NCI-H2196 (cell line): ENCODE measurements around the gene HDAC7.
"Not testable (repeated sequence)": the region's sequence is repeated elsewhere in the genome, so short reads cannot be mapped to it uniquely, and the experiment has no call there.

Experiments
- DNase-seq: peaks from one replicate; lab custom pipeline; 2025; ENCODE audit not compliant: unreplicated experiment; lab: John Stamatoyannopoulos, UW

The HDAC7 gene

DNA sequence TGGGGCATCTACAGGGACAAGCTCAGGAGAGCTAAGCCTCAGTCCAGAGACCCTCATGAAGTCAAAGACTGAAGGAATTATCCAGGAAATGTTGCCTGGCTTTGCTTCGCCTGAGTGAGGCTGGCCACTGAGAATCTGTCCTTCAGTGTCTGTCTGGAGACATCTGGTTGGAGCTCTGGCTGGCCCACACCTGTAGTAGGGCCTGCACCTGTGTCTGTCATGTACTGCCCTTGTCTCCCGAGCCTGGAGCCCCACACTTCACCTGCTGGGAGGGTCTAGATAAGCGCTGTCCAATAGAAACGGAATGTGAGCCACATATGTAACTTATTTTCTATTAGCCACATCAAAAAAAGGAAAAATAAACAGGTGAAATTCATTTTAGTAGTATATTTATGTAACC lies 9.9 kb upstream of the HDAC7 start:
- no peak for DNase-seq

DNA sequence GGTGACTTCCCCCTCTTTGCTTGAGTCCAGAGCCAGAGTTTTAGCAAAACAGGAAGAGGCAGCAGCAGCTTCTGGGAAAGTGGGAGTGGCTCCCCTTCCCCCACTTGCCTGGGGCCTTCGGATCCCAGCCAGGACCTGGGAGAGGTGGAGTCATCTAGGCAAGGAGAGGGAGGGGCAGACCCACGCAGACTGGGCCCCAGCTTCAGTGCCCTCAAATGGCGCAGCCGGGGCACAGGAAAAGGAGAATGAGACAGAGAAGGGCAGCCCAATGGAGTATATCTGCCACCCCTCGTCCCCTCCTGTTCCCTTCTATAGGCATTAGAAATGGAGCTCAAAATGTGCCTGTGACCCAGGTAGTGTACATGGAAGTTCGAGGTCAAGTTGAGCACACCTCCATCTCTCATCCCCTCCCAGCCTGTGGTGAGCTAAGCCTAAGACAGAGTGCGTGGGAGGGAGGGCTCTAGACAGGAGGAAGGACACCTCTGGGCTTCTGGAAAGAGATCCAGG lies 9.3 kb upstream of the HDAC7 start:
- no peak for DNase-seq

DNA sequence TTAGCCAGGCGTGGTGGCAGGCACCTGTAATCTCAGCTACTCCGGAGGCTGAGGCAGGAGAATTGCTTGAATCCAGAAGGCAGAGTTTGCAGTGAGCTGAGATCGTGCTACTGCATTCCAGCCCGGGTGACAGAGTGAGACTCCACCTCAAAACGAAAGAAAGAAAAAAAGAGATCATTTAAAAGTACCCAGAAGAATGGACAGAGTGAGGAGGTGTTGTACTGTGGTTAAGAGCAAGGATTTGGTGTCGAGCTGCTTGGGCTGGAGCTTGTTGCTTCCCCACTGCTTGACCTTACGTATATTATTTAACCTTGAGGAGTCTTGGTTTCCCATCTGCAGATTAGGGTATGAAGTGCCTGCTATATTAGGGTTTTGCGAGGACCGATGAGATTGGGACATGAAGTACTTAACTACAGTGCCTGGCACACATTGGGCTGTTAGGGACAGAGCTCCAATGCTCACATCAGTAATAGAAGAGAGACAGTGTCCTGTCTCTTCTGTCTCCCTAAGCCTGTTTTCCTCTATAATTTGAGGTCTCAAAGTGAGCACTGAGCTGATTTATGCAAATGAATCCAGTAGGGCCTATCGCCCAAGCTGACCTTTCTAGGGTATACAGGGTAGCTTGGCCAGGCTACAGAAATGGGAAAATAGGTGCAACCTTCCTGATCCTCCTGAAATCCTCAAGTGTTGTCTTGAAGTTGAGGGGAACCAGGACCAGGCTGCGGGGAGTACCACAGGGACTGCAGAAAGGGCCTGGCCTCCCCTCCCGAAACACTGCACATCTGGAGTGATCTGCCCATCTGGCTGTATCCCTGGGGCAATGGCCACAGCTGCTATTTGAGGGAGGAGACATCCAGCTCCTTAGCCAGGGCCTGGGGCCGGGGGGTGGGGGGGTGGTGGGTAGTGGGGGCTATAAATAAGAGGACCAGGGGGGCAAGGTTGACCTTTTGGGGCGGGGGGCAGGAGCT lies 8.6 kb upstream of the HDAC7 start:
- no peak for DNase-seq

DNA sequence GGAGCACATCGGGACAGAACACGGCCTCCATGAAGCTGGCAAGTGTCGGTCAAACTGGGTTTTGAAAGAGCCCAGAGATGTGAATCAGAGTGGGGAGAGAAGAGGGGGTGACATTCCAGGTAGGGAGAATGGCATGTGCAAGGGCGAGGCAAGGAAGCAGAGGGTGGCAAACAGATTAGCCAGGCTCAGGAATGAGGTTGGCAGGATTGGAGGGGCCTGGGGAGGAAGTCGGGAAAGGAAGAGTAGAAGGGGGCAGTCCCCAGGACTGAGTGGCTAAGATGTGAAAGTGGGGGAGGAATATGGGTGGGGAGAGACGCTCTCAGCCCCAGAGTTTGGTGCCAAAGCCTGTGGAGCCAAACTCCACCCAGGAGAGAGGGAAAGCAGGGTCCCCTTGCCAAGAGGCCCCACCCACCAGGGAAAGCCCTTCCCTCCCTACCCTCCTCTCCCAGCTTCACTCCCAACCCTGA lies 5.5 kb upstream of the HDAC7 start:
- no peak for DNase-seq

DNA sequence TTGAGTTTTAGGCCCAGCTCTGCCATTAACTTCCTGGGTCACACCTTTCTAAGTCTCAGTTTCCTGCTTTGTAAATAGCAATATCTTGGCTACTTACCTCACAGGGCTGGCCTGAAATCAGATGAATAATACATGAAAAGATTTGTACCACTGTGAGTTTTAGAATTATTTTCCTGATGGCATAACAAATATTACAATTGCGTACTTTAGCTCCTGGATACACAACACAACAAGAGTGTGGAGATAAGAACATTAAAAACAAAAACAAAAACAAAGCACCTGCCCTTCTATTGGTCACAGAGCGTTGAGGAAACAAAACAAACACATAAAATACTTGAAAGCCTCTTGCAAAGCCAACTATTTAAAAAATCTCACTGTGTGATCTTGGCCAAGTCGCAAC lies 4.9 kb upstream of the HDAC7 start:
- no peak for DNase-seq

DNA sequence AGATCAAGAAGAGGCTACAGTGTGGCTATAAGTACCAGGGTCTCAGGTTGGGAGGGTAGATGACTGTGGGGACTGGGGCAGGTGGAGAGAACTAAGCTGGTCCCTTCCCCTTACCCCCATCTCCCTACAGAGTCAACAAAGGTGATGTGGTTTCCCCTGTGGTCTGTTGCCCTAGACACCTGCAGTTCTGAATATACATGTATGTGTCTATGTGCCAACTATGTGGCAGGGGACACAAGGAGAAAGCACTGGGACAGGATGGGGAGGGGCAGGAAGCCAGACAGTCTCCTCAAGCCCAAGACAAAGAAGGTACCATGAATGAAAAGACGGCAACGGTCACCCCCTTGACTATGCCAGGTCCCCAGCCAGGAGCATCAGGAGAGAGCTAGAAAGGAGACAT lies 4.5 kb upstream of the HDAC7 start:
- DNase-seq, result no peak

DNA sequence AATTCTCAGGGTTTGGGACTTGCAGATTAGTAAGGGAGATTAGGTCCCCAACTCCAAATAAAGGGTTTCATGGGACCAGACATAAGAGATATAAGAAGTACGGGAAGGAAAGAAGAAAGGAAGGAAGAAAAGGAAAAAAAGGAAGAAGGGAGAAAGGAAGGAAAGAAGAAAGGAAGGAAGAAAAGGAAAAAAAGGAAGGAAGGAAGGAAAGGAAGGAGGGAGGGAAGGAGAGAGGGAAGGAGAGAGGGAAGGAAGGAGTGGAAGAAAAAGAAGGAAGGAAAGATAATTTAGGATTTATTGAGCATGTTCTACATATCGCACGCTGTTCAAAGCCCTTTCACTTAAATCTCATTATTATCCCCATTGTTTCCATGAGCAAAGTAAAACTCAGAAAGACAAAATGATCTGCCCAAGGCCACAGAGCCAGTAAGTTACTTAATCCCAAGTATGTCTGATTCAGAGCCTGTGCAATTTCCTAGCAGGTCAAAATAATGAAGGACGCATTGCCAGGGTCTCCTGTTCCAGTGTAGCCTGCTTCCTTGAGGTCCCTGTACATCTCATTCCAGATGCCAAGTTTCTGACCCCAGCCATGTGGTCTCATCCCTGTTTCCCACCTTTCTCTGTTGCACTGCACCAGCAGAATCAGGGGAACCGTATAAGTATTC lies 3.9 kb upstream of the HDAC7 start:
- no peak for DNase-seq

DNA sequence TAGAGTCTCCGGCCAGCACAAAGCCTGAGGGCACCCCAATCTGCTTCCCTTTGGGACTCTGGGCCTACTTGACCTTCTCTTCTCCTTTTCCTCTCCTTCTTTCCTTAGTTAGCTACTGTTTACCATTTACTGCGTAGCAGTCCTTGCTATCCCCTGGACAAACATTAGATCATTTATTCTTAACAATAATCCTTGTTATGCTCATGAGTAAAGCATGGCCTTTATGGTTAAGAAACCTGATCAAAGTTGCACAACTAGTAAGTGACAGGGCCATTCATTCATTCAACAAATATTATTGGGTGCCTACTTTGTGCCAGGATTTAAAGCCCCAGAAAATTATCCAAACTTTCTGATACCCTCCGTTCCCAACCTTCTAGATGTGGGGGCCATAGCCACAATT lies 3.2 kb upstream of the HDAC7 start:
- DNase-seq, result no peak

DNA sequence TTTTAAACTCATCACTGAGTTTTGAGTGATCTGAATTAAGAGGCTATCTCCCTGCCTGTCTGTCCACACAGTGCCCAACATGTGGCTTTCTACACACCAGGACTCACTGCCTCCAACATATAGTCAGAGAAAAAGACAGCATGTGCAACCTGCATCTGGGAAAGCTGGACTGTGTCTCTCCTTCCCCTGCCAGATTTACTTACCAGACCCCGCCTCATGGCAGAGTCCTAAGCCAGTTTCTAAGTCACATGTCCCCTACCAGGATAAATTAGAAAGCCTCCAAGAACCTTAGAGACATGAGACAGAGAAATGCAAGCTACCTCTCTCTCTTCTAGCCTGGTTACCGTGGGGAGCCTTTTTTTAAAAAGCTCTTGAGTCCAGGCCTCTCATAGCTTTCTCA lies 2.7 kb upstream of the HDAC7 start:
- no peak for DNase-seq

DNA sequence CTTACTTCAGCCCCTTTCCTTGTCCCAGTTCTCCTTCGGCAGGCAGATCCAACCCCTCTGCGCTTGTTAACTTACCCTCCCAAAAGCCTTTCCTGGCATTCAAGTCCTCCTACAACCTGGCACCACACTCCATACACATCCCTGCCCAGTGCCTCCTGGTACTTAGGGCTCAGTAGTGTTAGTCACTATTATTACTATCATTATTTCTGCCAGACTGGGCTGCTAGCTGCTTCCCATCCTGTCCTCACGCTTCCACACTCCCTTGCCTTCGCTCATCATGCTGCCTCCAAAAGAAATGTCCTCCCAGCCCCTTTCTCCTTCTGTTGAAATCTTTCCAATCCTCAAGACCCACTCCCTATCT lies 1.6 kb upstream of the HDAC7 start:
- no peak for DNase-seq

DNA sequence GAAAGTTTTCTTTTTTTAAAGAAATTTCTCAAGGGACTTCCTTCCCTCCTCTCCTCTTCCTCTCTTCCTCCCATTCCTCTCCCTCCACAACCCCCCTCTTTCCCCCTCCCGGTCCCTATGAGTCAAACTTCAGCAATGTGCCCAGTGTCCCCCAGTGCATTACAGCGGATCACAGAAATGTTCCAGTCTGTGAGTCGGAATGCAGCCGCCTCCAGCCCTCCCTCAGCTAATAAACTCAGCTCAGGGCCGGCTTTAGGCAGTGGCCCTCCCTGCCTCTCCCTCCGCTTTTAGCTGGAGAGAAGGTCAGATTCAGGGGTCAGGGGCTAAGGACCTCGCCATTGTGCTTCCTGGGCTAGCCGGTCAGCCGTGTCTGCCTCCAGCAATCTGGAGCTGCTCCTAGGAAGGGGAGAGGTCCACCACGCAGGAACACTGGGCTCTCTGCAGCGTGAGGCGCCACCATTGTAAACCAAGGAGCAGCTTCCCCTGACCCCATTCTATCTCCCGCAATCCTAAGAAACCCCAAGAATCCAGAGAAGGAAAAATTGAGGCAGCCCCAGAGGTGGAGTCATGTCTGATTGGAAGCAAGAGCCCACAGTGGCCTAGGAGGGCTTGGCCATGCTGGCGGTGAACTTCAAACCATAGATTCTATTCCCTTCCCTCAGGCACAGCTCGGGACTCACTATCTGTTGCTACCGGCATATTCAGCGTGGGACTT lies 1.1 kb upstream of the HDAC7 start:
- no peak for DNase-seq

DNA sequence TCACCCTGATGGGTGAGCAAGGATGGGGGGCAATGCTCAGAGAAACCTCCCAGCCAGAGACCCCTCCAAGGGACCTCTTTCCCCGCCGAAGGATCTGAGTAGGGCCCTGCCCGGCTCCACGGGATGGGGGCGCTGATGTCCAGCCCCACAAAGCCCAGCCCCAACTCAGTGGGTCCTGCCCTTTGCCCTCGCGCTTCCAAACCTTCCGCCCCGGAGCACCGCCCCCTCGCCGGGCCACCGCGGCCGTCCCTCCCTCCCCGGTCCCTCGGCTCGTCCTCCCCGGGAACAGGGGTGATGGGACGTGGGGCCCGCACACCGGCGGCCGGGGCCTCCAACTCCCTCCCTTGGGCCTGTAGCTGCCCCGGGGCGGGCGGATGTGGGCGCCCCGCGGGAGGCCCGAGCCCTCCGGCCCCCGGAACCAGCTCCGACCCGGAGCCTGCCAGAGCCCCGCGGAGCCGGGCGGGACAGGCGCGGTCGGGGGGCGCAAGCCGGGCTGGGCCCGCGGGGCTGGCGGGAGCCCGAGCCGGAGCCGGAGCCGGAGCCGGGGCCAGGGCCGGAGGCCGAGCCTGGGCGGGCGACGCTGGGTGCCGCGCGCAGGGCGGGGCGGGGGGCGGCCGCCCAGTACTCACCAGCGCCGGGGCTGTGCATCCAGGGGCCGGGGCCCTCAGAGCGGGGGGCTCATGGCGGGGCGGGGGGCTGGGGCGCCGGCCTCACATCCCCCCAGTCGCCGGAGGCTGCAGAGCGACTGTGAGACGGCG lies 386 bp downstream of the HDAC7 start:
- DNase-seq, result no peak

DNA sequence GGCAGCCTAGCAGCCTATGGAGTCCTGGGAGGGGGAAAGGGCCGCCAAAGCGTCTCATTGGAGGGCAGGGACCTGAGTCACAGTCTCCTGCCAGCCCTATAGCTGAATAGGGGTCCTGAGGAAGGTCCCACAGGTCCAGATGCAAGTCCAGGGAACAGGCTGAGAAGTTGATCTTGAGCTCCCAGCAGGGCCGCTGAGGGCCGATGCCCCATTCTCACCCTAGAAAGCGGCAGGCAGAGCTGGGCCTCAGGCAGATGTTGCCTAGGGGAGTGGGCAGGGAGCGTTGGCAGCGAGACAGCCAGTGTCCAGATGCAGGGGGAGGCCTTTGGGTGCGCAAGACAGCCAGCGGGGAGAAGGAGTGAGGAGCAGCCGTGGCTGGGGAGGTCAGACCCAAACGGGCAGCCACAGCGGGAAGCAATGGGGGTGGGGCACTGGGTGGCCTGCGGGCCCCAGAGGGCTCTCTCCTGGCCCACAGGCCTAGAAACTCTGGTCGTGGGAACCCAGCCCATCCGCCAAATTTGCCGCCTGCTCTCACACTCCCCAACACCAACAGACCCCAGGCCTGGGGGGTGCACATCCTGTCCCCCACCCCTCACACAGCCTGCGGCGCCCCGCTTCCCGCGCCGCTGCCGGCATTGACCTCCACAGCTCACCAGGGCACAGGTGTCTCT lies 1.1 kb downstream of the HDAC7 start:
- no peak for DNase-seq

DNA sequence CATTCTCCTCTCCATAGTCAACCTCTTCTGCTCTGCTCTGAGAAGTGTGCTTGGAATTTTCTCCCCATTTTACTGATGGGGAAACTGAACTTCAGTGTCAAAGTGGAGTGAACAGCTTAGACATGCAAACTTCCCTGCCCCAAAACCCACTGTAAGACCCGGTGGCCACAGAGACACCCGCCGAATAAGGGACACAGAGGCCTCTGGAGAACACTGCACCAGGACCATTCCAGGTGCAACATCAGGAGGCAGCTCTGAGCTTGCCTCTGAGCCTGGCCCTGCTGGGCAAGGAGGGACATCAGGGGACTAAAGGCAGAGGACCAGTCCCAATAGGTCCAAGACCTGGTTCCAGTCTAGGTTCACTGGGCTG lies 1.7 kb downstream of the HDAC7 start:
- DNase-seq, result no peak

DNA sequence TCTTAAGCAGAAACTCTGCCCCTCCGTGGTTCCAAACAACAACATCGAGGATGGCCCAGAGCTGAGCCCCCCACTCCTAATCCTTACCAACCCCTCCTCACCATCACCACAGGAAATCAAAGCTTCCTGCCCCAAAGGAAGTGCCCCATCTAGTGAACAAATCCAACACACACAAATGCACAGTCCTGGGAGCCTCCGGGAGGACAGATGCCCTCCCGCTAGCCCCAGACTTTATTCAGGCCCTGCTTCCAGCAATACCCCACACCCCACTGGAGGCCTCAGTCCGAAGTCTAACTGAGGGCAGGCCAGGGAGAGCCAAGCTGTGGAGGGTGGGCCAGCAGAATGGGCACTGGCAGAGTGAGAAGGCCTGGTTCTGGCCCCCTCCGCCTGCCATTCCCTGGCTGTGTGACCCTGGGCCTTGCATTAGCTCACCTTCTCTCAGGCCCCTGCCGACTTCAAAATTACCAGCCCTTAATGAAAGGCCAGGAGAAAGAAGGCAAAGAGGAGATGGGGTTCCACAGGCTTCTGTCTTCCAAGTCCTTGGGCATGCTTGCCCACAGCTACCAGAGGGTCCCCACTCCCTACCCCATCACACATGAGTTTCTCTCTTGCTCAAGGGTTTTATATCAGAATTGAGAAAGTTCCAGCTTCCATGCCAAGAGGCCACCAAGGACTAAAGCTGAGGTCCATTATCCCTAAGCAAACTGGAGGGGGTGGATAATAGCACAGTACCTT lies 2.3 kb downstream of the HDAC7 start:
- DNase-seq, result no peak

DNA sequence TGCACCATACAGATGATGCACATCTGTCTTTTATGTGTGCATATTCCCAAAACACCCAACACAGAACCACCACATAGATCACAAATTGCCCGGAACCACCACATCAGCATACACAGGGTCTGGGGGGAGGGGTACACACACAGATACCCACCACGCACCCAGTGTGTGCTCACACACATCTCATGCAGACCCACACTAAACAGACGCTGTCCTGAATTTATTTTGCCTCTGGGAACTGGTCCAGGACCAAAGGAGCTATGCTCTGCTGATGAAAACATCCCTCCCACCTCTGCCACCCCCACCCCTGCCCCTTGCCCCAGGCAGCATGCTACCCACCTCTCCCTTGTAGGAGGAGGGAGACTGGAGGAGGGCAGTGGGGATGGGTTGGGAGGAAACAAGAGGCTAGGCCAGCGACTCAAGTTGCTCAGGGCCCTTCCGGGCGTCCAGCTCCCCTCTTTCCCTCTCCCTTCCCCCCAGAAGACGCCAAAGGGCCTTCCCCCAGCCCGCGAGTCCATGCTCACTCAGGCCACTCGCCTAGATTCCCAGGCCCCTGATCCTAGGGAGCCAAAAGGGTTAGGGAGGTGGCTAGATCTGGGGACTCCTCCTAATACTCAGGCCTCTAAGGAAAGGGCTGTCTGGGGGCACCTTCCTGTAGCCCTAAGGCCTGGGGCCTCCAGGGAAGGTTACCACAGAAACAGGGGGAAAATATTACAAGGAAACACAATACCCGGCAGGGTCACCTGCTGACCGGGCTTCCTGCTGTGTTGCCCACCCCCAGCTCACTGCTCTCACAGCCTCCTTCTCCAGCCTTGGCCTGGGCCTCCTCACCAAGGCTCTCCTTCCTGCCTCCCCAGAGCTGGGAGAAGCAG lies 3.1 kb downstream of the HDAC7 start:
- DNase-seq, result no peak

DNA sequence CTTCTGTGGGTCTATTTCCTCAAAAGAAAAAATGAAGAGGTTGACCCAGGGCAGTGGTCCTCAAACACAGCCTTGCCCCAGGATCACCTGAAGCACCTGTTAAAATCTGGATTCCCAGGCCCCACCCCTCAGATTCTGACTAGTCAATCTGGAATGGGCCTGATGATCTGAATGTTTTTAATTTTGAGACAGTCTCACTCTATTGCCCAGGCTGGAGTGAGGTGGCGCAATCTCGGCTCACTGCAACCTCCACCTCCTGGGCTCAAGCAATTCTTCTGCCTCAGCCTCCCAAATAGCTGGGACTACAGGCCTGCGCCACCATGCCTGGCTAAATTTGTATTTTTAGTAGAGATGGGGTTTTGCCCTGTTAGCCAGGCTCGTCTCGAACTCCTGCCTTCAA lies 4.3 kb downstream of the HDAC7 start:
- DNase-seq, result not testable (repeated sequence)

DNA sequence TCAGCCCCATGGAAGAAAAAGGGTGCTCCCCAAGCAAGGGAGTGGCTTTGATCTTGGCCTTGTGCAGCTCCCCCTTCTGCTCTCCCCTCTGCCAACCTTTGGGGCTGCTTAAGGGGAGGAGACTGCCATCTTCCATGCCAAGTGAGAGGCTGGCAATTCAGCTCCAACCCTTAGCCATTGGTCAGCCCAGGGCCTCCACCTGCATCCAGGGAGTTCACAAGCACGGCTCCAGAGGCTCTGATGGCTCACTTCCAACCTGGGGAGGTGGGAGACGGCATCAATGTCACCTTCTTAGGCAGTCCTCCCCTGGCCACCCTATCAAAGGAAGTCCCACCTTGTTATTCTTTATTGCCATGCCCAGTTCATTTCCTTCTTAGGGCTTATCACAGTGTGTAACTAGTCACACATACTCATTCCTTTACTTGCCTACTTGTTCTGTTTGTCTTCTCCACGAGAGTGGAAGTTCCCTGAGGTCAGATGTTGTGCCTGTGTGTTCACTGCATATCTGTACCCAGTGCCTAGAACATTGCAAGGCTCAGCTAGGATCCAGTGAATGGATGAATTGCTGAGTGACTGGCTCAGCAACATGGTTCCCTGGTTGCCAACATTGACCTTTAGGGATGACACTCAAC lies 5.0 kb downstream of the HDAC7 start:
- no peak for DNase-seq
